Adrenal gland (tissue), 5 donors: Measurements from ENCODE around the gene TRIM10.

Source experiments
- CTCF ChIP-seq, 6 experiments: fragments of 450-650 bp in 4 of 6; fragments of 200-600 bp in 2 of 6; sonication (generic) in 1 of 6; IDR thresholded peaks; 1 replicate in 5 of 6; 2 replicates in 1 of 6; pipeline versions ENCODE4 v1.5.1 to v1.8.0; 2016 to 2021; ENCODE audit warnings: antibody characterized with exemption in 6 of 6, mild to moderate bottlenecking in 2 of 6, moderate library complexity in 1 of 6
- POLR2A ChIP-seq, 2 donors: fragments of 450-650 bp; IDR thresholded peaks; one replicate each; pipeline ENCODE4 v1.6.1; 2017; ENCODE audit warnings: antibody characterized with exemption in 2 of 2, mild to moderate bottlenecking in 2 of 2, moderate library complexity in 1 of 2
- donor health status: DM: no; HTN: no; CAD: no.

- TF ChIP-seq POLR2A (IDR thresholded peaks at IDR 0.05) (no peak), CTCF (IDR thresholded peaks at IDR 0.05) (no peak)
Observed at GRCh38 chr6:30207619-30208295, 46.7 kb upstream of the TRIM10 start.
